ENCODE data around the gene PNMA8C. TPM values are rescaled to one million over a fixed set of nuclear protein-coding genes. Genes with fewer than 3 reads are reported as not detected.
"Not testable (repeated sequence)": the region's sequence is repeated elsewhere in the genome, so short reads cannot be mapped to it uniquely, and the experiment has no call there.

PNMA8C gene
- total RNA-seq, 2 experiments from 2014 or later, result not detected

GRCh38 chr19:46435689-46436088, 7.0 kb upstream of the PNMA8C start:
- CTCF ChIA-PET; DNase-seq; H3K36me3 Mint-ChIP-seq (ENCODE audit: low read depth); H3K27ac Mint-ChIP-seq; H3K4me1 Mint-ChIP-seq; H3K4me3 Mint-ChIP-seq; H3K9me3 Mint-ChIP-seq; POLR2A ChIA-PET: not testable (repeated sequence)
- H3K27me3 Mint-ChIP-seq, result peaks cover 13% of the 10 kb centered on the region

GRCh38 chr19:46435009-46435408, 6.3 kb upstream of the PNMA8C start:
- POLR2A ChIA-PET, result no interaction called here
- Mint-ChIP-seq H3K36me3 (ENCODE audit: low read depth) (no peaks in the 10 kb centered on the region), H3K4me1 (peaks cover under 1% of the 10 kb centered on the region), H3K27me3 (peaks cover 19% of the 10 kb centered on the region), H3K9me3 (no peaks in the 10 kb centered on the region), H3K27ac (no peak overlapping the region), H3K4me3 (no peak overlapping the region)
- DNase-seq, result no peak
- CTCF ChIA-PET, result no interaction called here

- POLR2A ChIA-PET, result interaction anchor here (0.7 kb wide), 1 partner anchor 79 kb away, joined by 3 read pairs; no protein-coding TSS in a partner anchor
- not testable (repeated sequence) for H3K36me3 Mint-ChIP-seq (ENCODE audit: low read depth); H3K4me3 Mint-ChIP-seq; H3K27ac Mint-ChIP-seq; DNase-seq; H3K9me3 Mint-ChIP-seq
- H3K4me1 Mint-ChIP-seq, result peaks cover 11% of the 10 kb centered on the region
- H3K27me3 Mint-ChIP-seq, result peaks cover 30% of the 10 kb centered on the region
- CTCF ChIA-PET, result interaction anchor here (0.5 kb wide), 1 partner anchor 153 kb away, joined by 3 read pairs; no protein-coding TSS in a partner anchor
Measured at GRCh38 chr19:46433470-46433869, 4.7 kb upstream of the PNMA8C start.

DNA sequence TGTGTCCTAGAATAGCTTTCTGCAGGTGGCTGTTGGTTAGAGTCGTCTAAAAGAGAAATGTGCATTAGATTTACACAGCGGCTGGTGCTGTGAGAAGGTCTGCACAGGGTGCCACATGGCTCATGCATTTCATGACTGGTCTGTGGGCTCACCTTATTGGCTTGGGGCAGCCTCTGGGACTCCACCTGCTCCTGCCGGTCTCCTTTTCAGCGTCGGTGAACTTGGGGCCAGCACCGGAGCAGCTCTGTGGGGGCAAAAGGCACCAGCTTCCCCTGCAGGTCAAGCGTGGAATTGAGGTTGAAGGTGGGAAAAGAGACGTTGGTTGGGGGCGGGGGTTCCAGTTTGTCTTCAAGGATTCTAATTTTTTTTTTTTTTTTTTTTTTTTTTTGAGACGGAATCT, 3.1 kb upstream of the PNMA8C start:
- H3K27ac Mint-ChIP-seq, result no peak overlapping the region
- H3K4me3 Mint-ChIP-seq, result no peak overlapping the region
- CTCF ChIA-PET, result interaction anchor here (0.6 to 1.1 kb wide), 3 partner anchors 36 to 419 kb away, joined by 3 read pairs; no protein-coding TSS in a partner anchor
- no peaks in the 10 kb centered on the region for H3K9me3 Mint-ChIP-seq
- peaks cover 25% of the 10 kb centered on the region for H3K4me1 Mint-ChIP-seq
- DNase-seq, result no peak
- POLR2A ChIA-PET, result no interaction called here
- H3K36me3 Mint-ChIP-seq (ENCODE audit: low read depth), result no peaks in the 10 kb centered on the region
- peaks cover 45% of the 10 kb centered on the region for H3K27me3 Mint-ChIP-seq

GRCh38 chr19:46429999-46430398, 1.3 kb upstream of the PNMA8C start:
- Mint-ChIP-seq H3K27ac (no peak overlapping the region), H3K4me1 (peaks cover 31% of the 10 kb centered on the region), H3K36me3 (ENCODE audit: low read depth) (no peaks in the 10 kb centered on the region), H3K9me3 (no peaks in the 10 kb centered on the region), H3K4me3 (no peak overlapping the region), H3K27me3 (peaks cover 55% of the 10 kb centered on the region)
- POLR2A ChIA-PET, result no interaction called here
- CTCF ChIA-PET, result no interaction called here
- DNase-seq, result no peak

DNA sequence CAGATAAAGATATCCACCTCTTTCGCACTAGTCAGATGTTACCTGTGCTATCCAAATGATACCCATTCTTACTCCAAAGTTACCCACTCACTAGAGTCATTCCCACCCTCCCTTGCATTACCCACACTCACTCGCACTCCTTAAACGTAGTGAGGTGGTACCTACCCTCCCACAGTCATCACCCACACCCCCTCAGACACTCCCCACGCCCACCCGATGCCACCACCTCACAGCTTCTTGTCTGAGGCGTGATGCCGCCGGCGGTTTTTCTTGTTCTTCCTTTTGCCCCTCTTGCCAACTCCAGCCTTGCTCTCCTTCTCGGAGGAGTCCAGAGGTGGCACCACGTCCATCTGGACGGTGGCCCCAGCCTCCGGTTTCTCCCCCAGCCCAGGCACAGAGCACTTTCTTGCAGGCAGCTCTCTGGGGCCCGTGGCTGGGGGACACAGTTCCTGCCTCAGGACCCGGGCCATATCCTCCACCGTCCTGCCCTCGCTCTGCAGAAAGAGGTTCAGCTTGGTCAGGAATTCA, 1.2 kb downstream of the PNMA8C start:
- POLR2A ChIA-PET, result interaction anchor here (1.6 kb wide), 1 partner anchor 60 kb away, joined by 3 read pairs; no protein-coding TSS in a partner anchor

DNA sequence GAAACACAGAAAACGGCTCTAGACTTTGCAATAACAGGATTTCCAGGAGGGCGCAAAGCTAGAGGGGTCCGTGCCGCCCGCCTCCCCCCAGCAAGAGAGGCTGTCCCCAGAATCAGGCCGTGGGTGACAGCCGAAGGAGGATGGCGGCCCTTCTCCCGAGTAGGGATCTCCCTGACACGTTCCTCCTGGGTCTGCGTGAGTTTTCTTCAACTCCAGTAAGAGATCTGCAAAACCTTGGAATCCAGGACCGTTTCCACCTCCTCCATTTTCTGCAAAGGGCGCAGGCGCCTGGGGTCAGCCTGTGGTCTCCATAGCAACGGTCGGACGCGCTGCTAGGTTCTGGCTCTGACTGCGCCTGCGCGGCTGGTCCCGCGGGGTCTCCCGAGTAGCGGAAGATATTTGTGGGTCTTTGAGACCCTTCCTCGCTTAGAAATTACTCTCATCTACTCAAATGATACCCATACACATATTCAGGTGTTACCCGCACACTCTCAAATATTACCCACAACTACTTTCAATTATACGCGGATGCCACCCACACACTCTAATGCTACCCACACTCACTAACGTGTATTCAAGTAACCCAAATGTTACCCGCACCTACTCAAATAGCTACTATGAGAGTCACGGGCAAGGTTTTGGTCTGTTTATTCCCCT, 2.1 kb downstream of the PNMA8C start:
- no peak overlapping the region for H3K27ac Mint-ChIP-seq
- H3K9me3 Mint-ChIP-seq, result no peaks in the 10 kb centered on the region
- no peak for DNase-seq
- H3K36me3 Mint-ChIP-seq (ENCODE audit: low read depth), result no peaks in the 10 kb centered on the region
- H3K4me1 Mint-ChIP-seq, result peaks cover 31% of the 10 kb centered on the region
- POLR2A ChIA-PET, result interaction anchor here (1.6 kb wide), 1 partner anchor 61 kb away, joined by 3 read pairs; no protein-coding TSS in a partner anchor
- CTCF ChIA-PET, result no interaction called here
- H3K4me3 Mint-ChIP-seq, result peak overlapping the region; percentile 10
- peaks cover 60% of the 10 kb centered on the region for H3K27me3 Mint-ChIP-seq

More for the DNA sequence above, 1.2 kb downstream of the PNMA8C start:
- H3K9me3 Mint-ChIP-seq, result no peaks in the 10 kb centered on the region
- H3K27me3 Mint-ChIP-seq, result peaks cover 59% of the 10 kb centered on the region
- DNase-seq, result no peak
- CTCF ChIA-PET, result no interaction called here
- no peaks in the 10 kb centered on the region for H3K36me3 Mint-ChIP-seq (ENCODE audit: low read depth)
- peaks cover 31% of the 10 kb centered on the region for H3K4me1 Mint-ChIP-seq
- H3K27ac Mint-ChIP-seq, result no peak overlapping the region
- no peak overlapping the region for H3K4me3 Mint-ChIP-seq

GRCh38 chr19:46426035-46426505, 2.7 kb downstream of the PNMA8C start:
- ChIA-PET POLR2A (interaction anchor here (1.6 kb wide), 1 partner anchor 61 kb away, joined by 3 read pairs; no protein-coding TSS in a partner anchor), CTCF (interaction anchor here (0.6 kb wide), 2 partner anchors 25 to 961 kb away, joined by 3 read pairs; no protein-coding TSS in a partner anchor)
- Mint-ChIP-seq H3K27ac (no peak overlapping the region), H3K27me3 (peaks cover 56% of the 10 kb centered on the region), H3K4me1 (peaks cover 31% of the 10 kb centered on the region), H3K9me3 (no peaks in the 10 kb centered on the region), H3K4me3 (no peak overlapping the region), H3K36me3 (ENCODE audit: low read depth) (no peaks in the 10 kb centered on the region)
- DNase-seq, result no peak

DNA sequence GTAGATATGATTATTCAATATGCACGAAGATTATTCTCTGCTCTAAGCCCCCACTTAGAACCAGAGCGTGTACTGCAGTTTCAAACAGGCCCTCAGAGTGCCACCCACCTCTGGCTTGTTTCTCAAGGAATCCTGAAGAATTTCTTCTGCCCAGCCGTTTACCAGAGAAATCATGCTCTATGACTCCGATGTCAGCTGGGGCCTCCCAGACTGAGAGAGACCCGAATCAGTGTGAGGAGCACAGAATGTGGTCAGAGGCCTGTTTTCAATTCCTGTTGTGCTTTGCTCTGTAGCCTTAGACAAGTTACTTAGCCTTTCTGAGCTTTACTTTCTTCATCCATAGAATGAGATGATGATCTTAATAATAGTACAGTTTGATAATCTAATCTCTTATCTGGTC, 5.5 kb downstream of the PNMA8C start:
- H3K27ac Mint-ChIP-seq, result no peak overlapping the region
- no peak for DNase-seq
- peaks cover 19% of the 10 kb centered on the region for H3K4me1 Mint-ChIP-seq
- CTCF ChIA-PET, result no interaction called here
- no peaks in the 10 kb centered on the region for H3K9me3 Mint-ChIP-seq
- H3K27me3 Mint-ChIP-seq, result peaks cover 45% of the 10 kb centered on the region
- POLR2A ChIA-PET, result no interaction called here
- no peaks in the 10 kb centered on the region for H3K36me3 Mint-ChIP-seq (ENCODE audit: low read depth)
- no peak overlapping the region for H3K4me3 Mint-ChIP-seq

DNA sequence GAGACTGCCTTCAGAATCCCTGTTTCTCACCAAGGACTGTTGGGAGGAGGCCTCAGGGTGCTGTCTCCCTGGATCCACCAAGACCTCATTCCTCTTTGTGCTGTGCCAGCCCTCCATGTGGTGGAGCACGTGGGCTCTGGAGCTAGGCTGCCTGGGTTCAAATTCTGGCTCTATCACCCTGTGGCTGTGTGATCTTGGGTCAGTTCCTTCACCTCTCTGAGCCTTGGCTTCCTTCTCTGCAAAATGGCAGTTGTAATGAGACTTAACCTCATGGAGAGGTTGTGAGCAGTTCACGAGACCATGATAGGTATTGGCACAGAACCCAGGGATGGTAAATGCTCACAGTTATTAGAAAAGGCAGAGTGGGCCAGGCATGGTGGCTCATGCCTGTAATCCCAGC, 6.4 kb downstream of the PNMA8C start:
- Mint-ChIP-seq H3K9me3 (no peaks in the 10 kb centered on the region), H3K4me3 (no peak overlapping the region), H3K4me1 (peaks cover 11% of the 10 kb centered on the region), H3K36me3 (ENCODE audit: low read depth) (no peaks in the 10 kb centered on the region), H3K27me3 (peaks cover 37% of the 10 kb centered on the region), H3K27ac (no peak overlapping the region)
- CTCF ChIA-PET, result no interaction called here
- POLR2A ChIA-PET, result no interaction called here
- no peak for DNase-seq

DNA sequence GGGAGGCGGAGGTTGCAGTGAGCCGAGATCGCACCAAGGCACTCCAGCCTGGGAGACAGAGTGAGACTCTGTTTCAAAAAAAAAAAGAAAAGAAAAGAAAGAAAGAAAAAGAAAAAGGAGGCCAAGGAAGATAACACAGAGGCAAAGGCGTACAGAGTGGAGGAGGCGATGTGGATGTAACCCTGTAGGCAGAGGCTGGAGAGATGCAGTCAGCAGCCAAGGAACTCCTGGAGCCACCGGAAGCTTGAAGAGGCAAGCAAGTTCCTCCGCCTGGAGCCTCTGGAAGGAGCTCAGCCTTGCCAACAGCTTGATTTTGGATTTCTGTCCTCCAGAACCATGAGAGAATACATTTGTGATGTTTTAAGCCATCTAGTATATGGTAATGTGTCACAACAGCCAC, 8.7 kb downstream of the PNMA8C start:
- Mint-ChIP-seq H3K27me3 (peaks cover 40% of the 10 kb centered on the region), H3K4me3 (no peak overlapping the region), H3K9me3 (no peaks in the 10 kb centered on the region), H3K36me3 (ENCODE audit: low read depth) (no peaks in the 10 kb centered on the region), H3K4me1 (peaks cover 5% of the 10 kb centered on the region), H3K27ac (no peak overlapping the region)
- no peak for DNase-seq
- ChIA-PET POLR2A (no interaction called here), CTCF (interaction anchor here (1.0 kb wide), 1 partner anchor 18 kb away, joined by 3 read pairs; no protein-coding TSS in a partner anchor)

- DNase-seq; H3K4me3 Mint-ChIP-seq; H3K27ac Mint-ChIP-seq; CTCF ChIA-PET; POLR2A ChIA-PET; H3K36me3 Mint-ChIP-seq (ENCODE audit: low read depth); H3K4me1 Mint-ChIP-seq; H3K9me3 Mint-ChIP-seq: not testable (repeated sequence)
- H3K27me3 Mint-ChIP-seq, result peaks cover 57% of the 10 kb centered on the region
Measured at GRCh38 chr19:46415804-46416709, 12.7 kb downstream of the PNMA8C start.

- peaks cover 60% of the 10 kb centered on the region for H3K27me3 Mint-ChIP-seq
- H3K9me3 Mint-ChIP-seq; H3K36me3 Mint-ChIP-seq (ENCODE audit: low read depth); POLR2A ChIA-PET; H3K4me1 Mint-ChIP-seq; DNase-seq; H3K27ac Mint-ChIP-seq; CTCF ChIA-PET; H3K4me3 Mint-ChIP-seq: not testable (repeated sequence)
Measured at GRCh38 chr19:46414899-46415298, 13.8 kb downstream of the PNMA8C start.
